Colonic mucosa (tissue), 4 donors: ENCODE data around the gene NEGR1. TPM values are rescaled to one million over a fixed set of nuclear protein-coding genes. Genes with fewer than 3 reads are reported as not detected.

Experiments used
- DNase-seq: peaks from one replicate; pipeline ENCODE4 v3.0.0-alpha.2; 2020
- H3K27ac ChIP-seq: fragments of 200-600 bp; one replicate; pipeline ENCODE4 v1.8.0; 2021
- H3K27me3 ChIP-seq: fragments of 200-600 bp; one replicate; pipeline ENCODE4 v1.8.0; 2021
- H3K36me3 ChIP-seq: fragments of 200-600 bp; one replicate; pipeline ENCODE4 v1.8.0; 2021
- H3K4me1 ChIP-seq: fragments of 200-600 bp; one replicate; pipeline ENCODE4 v1.8.0; 2021; ENCODE audit warnings: mild to moderate bottlenecking
- H3K4me3 ChIP-seq: fragments of 200-600 bp; one replicate; pipeline ENCODE4 v1.8.0; 2021
- H3K9ac ChIP-seq, 2 donors: one replicate each; pipeline ENCODE4 v1.7.0; 2013; ENCODE audit warnings: control low read depth in 2 of 2, low read depth in 2 of 2, low read length in 2 of 2
- H3K9me3 ChIP-seq: fragments of 200-600 bp; one replicate; pipeline ENCODE4 v1.8.0; 2021
- CTCF ChIP-seq: fragments of 200-600 bp; IDR thresholded peaks from one replicate; pipeline ENCODE4 v1.8.0; 2022; ENCODE audit warnings: antibody characterized with exemption, mild to moderate bottlenecking
- intact Hi-C: fragments of 100-400 bp; cut with DNase I; formaldehyde crosslinking; loops from one replicate; pipeline ENCODE4 v1.14.1; 2022
- total RNA-seq, 2 donors: library from RNA; stranded (reverse); fragmentation: NEBNext Ultra II Directional in 1 of 2; extraction: Animal tissue kit (Norgen Biotek cat#: 25700) in 1 of 2; gene quantifications; one replicate each; pipeline ENCODE4 v1.2.1, GENCODE V29; 2021
- donor health status: healthy.
- donor health status: DM: no; HTN: no; CAD: no.
- donor health status: DM: no; HTN: no; CAD: no.

Gene NEGR1
- total RNA-seq, 2 donors from 2014 or later, result 4.0 to 9.2 TPM

- H3K4me3 ChIP-seq, result no peak overlapping the region
- no peaks in the 10 kb centered on the region for H3K9me3 ChIP-seq
- H3K4me1 ChIP-seq, result no peaks in the 10 kb centered on the region
- H3K9ac ChIP-seq, result no peak overlapping the region
- intact Hi-C loops, result no loop called here
- no peak for DNase-seq
- no peak overlapping the region for H3K27ac ChIP-seq
- no peak for TF ChIP-seq CTCF
- no peaks in the 10 kb centered on the region for H3K36me3 ChIP-seq
- H3K27me3 ChIP-seq, result no peaks in the 10 kb centered on the region
These were observed 864.9 kb downstream of the NEGR1 start for GRCh38 chr1:71417421-71417820.

GRCh38 chr1:71414179-71414578 lies 868.2 kb downstream of the NEGR1 start:
- H3K9me3 ChIP-seq, result no peaks in the 10 kb centered on the region
- no peak for TF ChIP-seq CTCF
- intact Hi-C loops, result no loop called here
- H3K4me1 ChIP-seq, result no peaks in the 10 kb centered on the region
- H3K4me3 ChIP-seq, result no peak overlapping the region
- H3K27ac ChIP-seq, result no peak overlapping the region
- DNase-seq, result no peak
- H3K9ac ChIP-seq, result no peak overlapping the region
- H3K27me3 ChIP-seq, result no peaks in the 10 kb centered on the region
- no peaks in the 10 kb centered on the region for H3K36me3 ChIP-seq

GRCh38 chr1:71413441-71414175 lies 868.7 kb downstream of the NEGR1 start:
- H3K9ac ChIP-seq, result no peak overlapping the region
- intact Hi-C loops, result no loop called here
- H3K27ac ChIP-seq, result no peak overlapping the region
- no peak for DNase-seq
- no peaks in the 10 kb centered on the region for H3K27me3 ChIP-seq
- H3K36me3 ChIP-seq, result no peaks in the 10 kb centered on the region
- no peaks in the 10 kb centered on the region for H3K9me3 ChIP-seq
- H3K4me1 ChIP-seq, result no peaks in the 10 kb centered on the region
- no peak overlapping the region for H3K4me3 ChIP-seq
- no peak for TF ChIP-seq CTCF

GRCh38 chr1:71400050-71400449 lies 882.3 kb downstream of the NEGR1 start:
- Histone ChIP-seq H3K4me1 (no peaks in the 10 kb centered on the region), H3K9me3 (no peaks in the 10 kb centered on the region), H3K27me3 (no peaks in the 10 kb centered on the region), H3K36me3 (no peaks in the 10 kb centered on the region), H3K9ac (no peak overlapping the region), H3K27ac (no peak overlapping the region), H3K4me3 (no peak overlapping the region)
- DNase-seq, result no peak
- intact Hi-C loops, result no loop called here
- no peak for TF ChIP-seq CTCF

- intact Hi-C loops, result no loop called here
- H3K4me3 ChIP-seq, result no peak overlapping the region
These were observed 882.7 kb downstream of the NEGR1 start for GRCh38 chr1:71399594-71399993.

More at GRCh38 chr1:71399594-71399993, 882.7 kb downstream of the NEGR1 start:
- H3K27me3 ChIP-seq, result no peaks in the 10 kb centered on the region
- H3K9ac ChIP-seq, result no peak overlapping the region
- H3K9me3 ChIP-seq, result no peaks in the 10 kb centered on the region
- DNase-seq, result no peak
- no peaks in the 10 kb centered on the region for H3K4me1 ChIP-seq
- no peak overlapping the region for H3K27ac ChIP-seq
- no peak for TF ChIP-seq CTCF
- no peaks in the 10 kb centered on the region for H3K36me3 ChIP-seq
